OCI-LY3 (cell line): ENCODE measurements around the gene CHDH.

Experiments used
- H2AFZ ChIP-seq: fragments of 200-600, 300-600 bp; shearing (Covaris generic); 2 replicates; pipeline ENCODE4 v1.6.0; 2014; ENCODE audit warnings: antibody characterized with exemption, low read depth, low read length
- H3K27ac ChIP-seq: fragments of 200-600, 300-600 bp; sonication (generic); 2 replicates; pipeline ENCODE4 v1.5.1; 2014; ENCODE audit warnings: mild to moderate bottlenecking, low read length, moderate library complexity, mixed read lengths
- H3K27me3 ChIP-seq: fragments of 200-600, 300-600 bp; sonication (generic); 2 replicates; pipeline ENCODE4 v1.6.1; 2014; ENCODE audit warnings: low read depth, low read length, mixed read lengths
- H3K36me3 ChIP-seq: fragments of 200-600, 300-600 bp; sonication (generic); replicated peaks from 2 replicates; pipeline ENCODE3; 2014; ENCODE audit warnings: low read depth, low read length, mixed read lengths
- H3K4me1 ChIP-seq: fragments of 300-600, 200-600 bp; sonication (generic); 2 replicates; pipeline ENCODE4 v1.6.1; 2014; ENCODE audit warnings: low read length, mixed read lengths
- H3K4me2 ChIP-seq: fragments of 200-600, 300-600 bp; sonication (generic); 2 replicates; pipeline ENCODE4 v1.6.1; 2014; ENCODE audit warnings: low read length, mixed read lengths
- H3K4me3 ChIP-seq: fragments of 300-600, 200-600 bp; sonication (generic); 2 replicates; pipeline ENCODE4 v1.5.1; 2014; ENCODE audit warnings: antibody characterized with exemption, mild to moderate bottlenecking, low read length, moderate library complexity
- H3K79me2 ChIP-seq: fragments of 300-600, 200-600 bp; shearing (Covaris generic); 2 replicates; pipeline ENCODE4 v1.6.1; 2014; ENCODE audit warnings: mild to moderate bottlenecking, low read length, mixed read lengths
- H3K9ac ChIP-seq: fragments of 300-600, 200-600 bp; shearing (Covaris generic); 2 replicates; pipeline ENCODE4 v1.6.0; 2014; ENCODE audit warnings: mild to moderate bottlenecking, low read length, moderate library complexity
- H3K9me3 ChIP-seq: fragments of 200-600, 300-600 bp; shearing (Covaris generic); 2 replicates; pipeline ENCODE4 v1.6.1; 2014; ENCODE audit warnings: low read length, mixed read lengths; ENCODE audit not compliant: insufficient read depth
- H4K20me1 ChIP-seq: fragments of 200-600, 300-600 bp; sonication (generic); 2 replicates; pipeline ENCODE4 v1.6.1; 2016; ENCODE audit warnings: low read length, mixed read lengths; ENCODE audit not compliant: insufficient read depth
- EZH2phosphoT487 ChIP-seq: fragments of 200-600 bp; shearing (Covaris generic); IDR thresholded peaks from 2 replicates; pipeline ENCODE4 v1.6.1; 2018; ENCODE audit warnings: antibody characterized with exemption, mixed run types, low read depth
- TF ChIP-seq, protein P1 (sequence below): fragments of 200-600, 300-600 bp; sonication (generic); IDR thresholded peaks from 2 replicates; pipeline ENCODE4 v1.5.1; 2014; ENCODE audit warnings: antibody characterized with exemption, low read length, low read depth

CHDH gene

DNA sequence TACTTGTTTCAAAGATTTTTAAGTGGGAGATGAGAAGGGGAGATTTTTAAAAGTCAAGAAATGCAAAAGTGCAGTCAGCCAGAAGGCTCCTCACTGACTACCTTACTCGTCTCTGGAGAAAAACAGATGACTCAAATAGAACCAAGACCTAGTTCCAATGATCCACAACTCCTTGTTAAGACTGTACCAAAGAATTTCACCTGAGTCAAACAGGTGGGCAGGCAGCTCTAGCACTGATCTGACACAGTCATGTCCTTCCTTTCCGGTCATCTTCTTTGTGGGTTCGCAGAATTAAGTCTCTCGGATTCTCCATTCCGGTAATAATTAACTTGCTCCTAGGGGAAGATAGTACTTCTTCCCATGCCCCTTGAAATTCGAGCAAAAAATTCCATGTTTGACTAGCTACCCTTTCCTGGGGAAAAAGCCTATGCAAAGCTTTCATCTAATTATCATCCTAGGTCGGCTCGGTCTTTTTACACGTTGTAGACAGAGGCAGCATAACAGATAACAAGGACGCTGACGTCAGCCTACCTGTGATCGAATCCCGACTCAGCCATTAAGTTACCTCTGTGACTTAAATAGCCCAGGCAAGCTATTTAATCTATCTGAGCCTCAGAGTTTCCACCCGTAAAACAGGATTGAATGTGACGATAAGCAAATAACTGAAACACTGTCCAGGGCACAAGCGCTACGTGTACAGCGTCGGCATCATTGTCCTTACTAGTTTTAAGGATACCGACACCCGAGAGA, 44.7 kb upstream of the CHDH start:
- Histone ChIP-seq H3K9ac (peak overlapping the region; percentile 91), H4K20me1 (peaks cover 6% of the 10 kb centered on the region; the same call in 1 of the 2 replicates), H3K4me2 (peak overlapping the region; percentile 93), H3K27ac (peak overlapping the region; percentile 63), H3K4me1 (peaks cover 18% of the 10 kb centered on the region), H3K36me3 (peaks cover 27% of the 10 kb centered on the region), H3K27me3 (no peaks in the 10 kb centered on the region), H3K79me2 (peaks cover 48% of the 10 kb centered on the region), H3K4me3 (peak overlapping the region; percentile 92), H3K9me3 (no peaks in the 10 kb centered on the region), H2AFZ (peak overlapping the region; percentile 32)
- TF ChIP-seq, protein P1, sequence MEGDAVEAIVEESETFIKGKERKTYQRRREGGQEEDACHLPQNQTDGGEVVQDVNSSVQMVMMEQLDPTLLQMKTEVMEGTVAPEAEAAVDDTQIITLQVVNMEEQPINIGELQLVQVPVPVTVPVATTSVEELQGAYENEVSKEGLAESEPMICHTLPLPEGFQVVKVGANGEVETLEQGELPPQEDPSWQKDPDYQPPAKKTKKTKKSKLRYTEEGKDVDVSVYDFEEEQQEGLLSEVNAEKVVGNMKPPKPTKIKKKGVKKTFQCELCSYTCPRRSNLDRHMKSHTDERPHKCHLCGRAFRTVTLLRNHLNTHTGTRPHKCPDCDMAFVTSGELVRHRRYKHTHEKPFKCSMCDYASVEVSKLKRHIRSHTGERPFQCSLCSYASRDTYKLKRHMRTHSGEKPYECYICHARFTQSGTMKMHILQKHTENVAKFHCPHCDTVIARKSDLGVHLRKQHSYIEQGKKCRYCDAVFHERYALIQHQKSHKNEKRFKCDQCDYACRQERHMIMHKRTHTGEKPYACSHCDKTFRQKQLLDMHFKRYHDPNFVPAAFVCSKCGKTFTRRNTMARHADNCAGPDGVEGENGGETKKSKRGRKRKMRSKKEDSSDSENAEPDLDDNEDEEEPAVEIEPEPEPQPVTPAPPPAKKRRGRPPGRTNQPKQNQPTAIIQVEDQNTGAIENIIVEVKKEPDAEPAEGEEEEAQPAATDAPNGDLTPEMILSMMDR = no peak
- no peak for TF ChIP-seq EZH2phosphoT487

DNA sequence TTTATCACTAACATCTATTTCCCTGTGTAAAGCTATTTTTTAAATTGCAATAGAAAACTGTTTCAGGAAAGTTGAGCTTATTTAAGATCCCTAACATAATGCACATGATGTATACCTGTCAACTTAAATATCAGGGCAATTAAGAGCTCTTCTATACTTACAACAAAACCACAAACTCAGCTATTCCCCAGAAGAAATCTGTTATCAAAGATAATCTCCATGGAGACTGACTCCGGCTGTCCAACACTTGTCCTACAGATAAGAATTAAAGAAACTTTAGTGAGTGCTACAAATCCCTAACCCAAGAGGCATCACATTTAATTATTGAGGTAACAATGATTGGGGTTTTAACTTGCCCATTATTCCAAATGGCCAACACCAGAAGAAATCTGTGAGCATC, 42.0 kb upstream of the CHDH start:
- no peak overlapping the region for H3K9ac ChIP-seq
- H3K27ac ChIP-seq = no peak overlapping the region

DNA sequence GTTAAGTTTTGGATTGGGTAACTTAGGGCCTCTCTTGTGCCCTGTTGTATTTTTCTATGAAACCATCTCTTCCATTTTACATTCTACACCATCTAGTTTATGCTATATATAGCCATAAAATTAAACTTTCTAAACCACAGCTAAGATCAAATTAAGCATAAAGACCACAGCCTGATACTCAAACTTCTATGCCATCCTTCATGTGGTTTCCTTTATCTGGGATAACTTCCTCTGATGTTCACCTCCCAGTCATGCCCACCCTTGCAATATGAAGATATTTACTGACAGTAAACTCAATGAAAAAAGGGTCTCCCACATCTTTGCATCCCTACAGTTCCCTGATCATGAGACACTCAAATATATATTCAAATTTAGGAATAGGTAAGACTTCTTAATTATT, 41.2 kb upstream of the CHDH start:
- Histone ChIP-seq H3K4me2 (no peak overlapping the region), H3K27me3 (no peaks in the 10 kb centered on the region)

More for the DNA sequence above, 42.0 kb upstream of the CHDH start:
- Histone ChIP-seq H3K9me3 (no peaks in the 10 kb centered on the region), H3K4me1 (peaks cover 18% of the 10 kb centered on the region), H3K79me2 (peaks cover 48% of the 10 kb centered on the region), H4K20me1 (peaks cover 6% of the 10 kb centered on the region; the same call in 1 of the 2 replicates), H3K4me3 (no peak overlapping the region), H3K27me3 (no peaks in the 10 kb centered on the region), H3K36me3 (peaks cover 45% of the 10 kb centered on the region), H3K4me2 (no peak overlapping the region), H2AFZ (no peak overlapping the region)
- no peak for TF ChIP-seq EZH2phosphoT487
- TF ChIP-seq, protein P1 = no peak

DNA sequence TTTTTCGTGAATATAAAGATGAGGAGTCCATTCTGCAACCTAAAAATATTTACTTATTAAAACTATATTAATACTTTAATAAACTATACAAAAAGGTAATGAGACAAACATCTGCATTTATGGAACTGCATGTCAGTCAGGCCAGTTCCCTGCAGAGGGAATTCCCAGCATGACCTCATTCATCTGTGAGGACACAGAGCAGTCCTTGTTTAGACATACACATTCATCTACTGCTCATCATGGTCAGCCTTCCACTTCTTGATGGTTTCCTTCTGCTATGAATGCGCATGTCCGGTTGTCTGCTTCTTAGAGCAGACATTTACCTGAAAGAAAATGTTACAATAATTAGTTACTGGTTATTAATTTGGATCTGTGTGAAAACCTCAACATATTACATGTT, 39.0 kb upstream of the CHDH start:
- H3K36me3 ChIP-seq = peaks cover 52% of the 10 kb centered on the region
- peaks cover under 1% of the 10 kb centered on the region; the same call in 1 of the 2 replicates for H4K20me1 ChIP-seq
- TF ChIP-seq, protein P1 = no peak
- no peak for TF ChIP-seq EZH2phosphoT487
- no peaks in the 10 kb centered on the region for H3K9me3 ChIP-seq
- no peak overlapping the region for H3K27ac ChIP-seq
- H3K4me2 ChIP-seq = no peak overlapping the region
- no peak overlapping the region for H3K4me3 ChIP-seq
- H3K4me1 ChIP-seq = peaks cover 19% of the 10 kb centered on the region
- H3K9ac ChIP-seq = no peak overlapping the region
- H3K27me3 ChIP-seq = no peaks in the 10 kb centered on the region
- no peak overlapping the region for H2AFZ ChIP-seq
- peaks cover 51% of the 10 kb centered on the region for H3K79me2 ChIP-seq

More for the DNA sequence above, 41.2 kb upstream of the CHDH start:
- Histone ChIP-seq H3K36me3 (peaks cover 51% of the 10 kb centered on the region), H3K9me3 (no peaks in the 10 kb centered on the region), H3K79me2 (peaks cover 48% of the 10 kb centered on the region), H2AFZ (no peak overlapping the region), H3K27ac (no peak overlapping the region), H3K4me1 (peaks cover 14% of the 10 kb centered on the region), H3K9ac (no peak overlapping the region), H3K4me3 (no peak overlapping the region), H4K20me1 (peaks cover 6% of the 10 kb centered on the region; the same call in 1 of the 2 replicates)
- TF ChIP-seq, protein P1 = no peak
- TF ChIP-seq EZH2phosphoT487 = no peak
